NB4 (cell line): Measurements from ENCODE around the gene UIMC1.

ENCODE experiments used
- DNase-seq: peaks from one replicate; pipeline ENCODE4 v3.0.0; 2010; ENCODE audit warnings: low read depth
- H3K4me3 ChIP-seq: one replicate; pipeline ENCODE4 v1.5.1; 2011; ENCODE audit warnings: mild to moderate bottlenecking, low read depth, low read length, moderate library complexity
- CTCF ChIP-seq: IDR thresholded peaks from one replicate; pipeline ENCODE4 v1.5.1; 2012; ENCODE audit warnings: low read depth, low read length
- MYC ChIP-seq: IDR thresholded peaks from 2 replicates; pipeline ENCODE4 v1.6.1; 2011; ENCODE audit warnings: low read depth, low read length
- POLR2A ChIP-seq: IDR thresholded peaks from 2 replicates; pipeline ENCODE4 v1.6.1; 2011; ENCODE audit warnings: mild to moderate bottlenecking; ENCODE audit not compliant: insufficient read length; ENCODE audit errors: extremely low read depth
- TF ChIP-seq, protein P1 (sequence below): IDR thresholded peaks from 2 replicates; pipeline ENCODE4 v1.6.1; 2011; ENCODE audit warnings: low read depth, low read length

The UIMC1 gene

DNA sequence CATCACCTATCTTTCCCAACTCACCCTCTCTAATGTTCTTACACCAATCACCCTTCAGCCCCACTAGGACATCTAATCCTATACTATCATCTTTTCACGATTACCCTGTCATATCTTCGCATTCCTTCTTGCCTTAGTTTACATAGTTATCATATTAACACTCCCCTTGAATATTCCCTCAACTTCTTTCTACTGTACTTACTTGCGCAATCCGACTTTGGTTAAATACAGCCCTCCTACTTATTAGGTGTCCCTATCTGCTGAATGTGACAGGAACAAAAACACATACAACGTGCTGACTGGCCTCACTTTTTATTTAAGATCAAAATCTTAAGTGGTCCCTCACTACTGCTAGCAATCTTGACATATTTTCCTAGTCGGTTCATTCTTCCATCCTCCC, 88.0 kb downstream of the UIMC1 start:
- no peak for DNase-seq
- H3K4me3 ChIP-seq, result no peak overlapping the region
- TF ChIP-seq, protein P1, sequence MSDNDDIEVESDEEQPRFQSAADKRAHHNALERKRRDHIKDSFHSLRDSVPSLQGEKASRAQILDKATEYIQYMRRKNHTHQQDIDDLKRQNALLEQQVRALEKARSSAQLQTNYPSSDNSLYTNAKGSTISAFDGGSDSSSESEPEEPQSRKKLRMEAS, result no peak
- TF ChIP-seq MYC (no peak), CTCF (no peak), POLR2A (no peak)

DNA sequence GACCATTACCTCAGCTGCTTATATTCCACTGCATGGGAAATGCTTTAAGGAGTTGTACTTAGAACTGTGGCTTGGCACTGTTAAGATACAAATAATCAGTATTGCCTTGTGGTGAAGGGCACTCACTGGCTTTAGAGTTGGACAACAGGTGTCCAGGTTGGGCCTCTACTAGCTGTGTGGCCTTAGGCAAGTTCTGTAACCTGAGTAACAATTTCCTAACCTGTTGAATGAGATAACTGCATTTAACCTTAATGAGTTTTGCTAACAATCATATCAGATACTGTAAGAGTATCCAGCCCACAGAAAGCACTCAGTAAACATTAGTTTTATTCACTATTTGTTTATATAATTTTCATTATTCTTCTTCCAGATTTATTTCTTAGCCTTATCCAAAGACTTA, 90.2 kb downstream of the UIMC1 start:
- no peak for DNase-seq
- TF ChIP-seq CTCF (no peak), POLR2A (no peak), MYC (no peak)
- TF ChIP-seq, protein P1, result no peak
- H3K4me3 ChIP-seq, result no peak overlapping the region

- TF ChIP-seq CTCF (no peak), MYC (no peak), POLR2A (no peak)
- TF ChIP-seq, protein P1, result no peak
- DNase-seq, result no peak
- H3K4me3 ChIP-seq, result no peak overlapping the region
These were observed 90.7 kb downstream of the UIMC1 start for GRCh38 chr5:176915906-176916305.

GRCh38 chr5:176912115-176912514, 94.5 kb downstream of the UIMC1 start:
- no peak for TF ChIP-seq CTCF
- TF ChIP-seq, protein P1, result no peak
- TF ChIP-seq MYC, result no peak
- no peak for TF ChIP-seq POLR2A
- no peak for DNase-seq
- no peak overlapping the region for H3K4me3 ChIP-seq

- DNase-seq, result peak; percentile 26
These were observed 97.8 kb downstream of the UIMC1 start for GRCh38 chr5:176908675-176909368.

More at GRCh38 chr5:176908675-176909368, 97.8 kb downstream of the UIMC1 start:
- H3K4me3 ChIP-seq, result no peak overlapping the region
- TF ChIP-seq, protein P1, result peak; percentile 40; the same call in 1 of the 2 replicates
- TF ChIP-seq POLR2A (no peak), MYC (peak; percentile 41; the same call in 1 of the 2 replicates), CTCF (no peak)
